Measurements from ENCODE around the gene AIMP2.

DNA sequence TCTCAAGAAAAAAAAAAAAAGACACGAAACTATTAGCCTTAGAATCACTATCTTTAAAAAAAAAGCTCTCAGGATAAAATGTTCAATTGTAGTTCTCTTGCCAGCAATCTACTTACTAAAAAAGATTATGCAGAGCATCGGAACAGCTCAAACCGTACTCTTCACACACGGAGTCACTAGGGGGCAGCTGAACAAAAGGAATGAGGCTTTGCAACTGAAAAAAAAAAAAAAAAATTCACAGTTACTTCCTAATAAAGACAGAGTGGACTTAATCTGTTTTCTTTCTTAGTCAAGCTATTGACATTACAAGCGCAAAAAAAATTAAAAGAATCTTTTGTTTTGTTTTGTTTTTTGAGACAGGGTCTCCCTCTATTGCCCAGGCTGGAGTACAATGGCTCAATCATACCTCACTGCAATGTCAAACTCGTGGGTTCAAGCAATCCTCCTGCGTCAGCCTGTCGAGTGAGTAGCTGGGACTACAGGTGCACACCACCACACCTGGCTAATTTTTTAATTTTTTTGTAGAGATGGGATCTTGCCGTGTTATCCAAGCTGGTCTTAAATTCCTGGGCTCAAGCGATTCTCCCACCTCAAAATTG lies 11.8 kb upstream of the AIMP2 start:
- TF ChIP-seq, protein P1, sequence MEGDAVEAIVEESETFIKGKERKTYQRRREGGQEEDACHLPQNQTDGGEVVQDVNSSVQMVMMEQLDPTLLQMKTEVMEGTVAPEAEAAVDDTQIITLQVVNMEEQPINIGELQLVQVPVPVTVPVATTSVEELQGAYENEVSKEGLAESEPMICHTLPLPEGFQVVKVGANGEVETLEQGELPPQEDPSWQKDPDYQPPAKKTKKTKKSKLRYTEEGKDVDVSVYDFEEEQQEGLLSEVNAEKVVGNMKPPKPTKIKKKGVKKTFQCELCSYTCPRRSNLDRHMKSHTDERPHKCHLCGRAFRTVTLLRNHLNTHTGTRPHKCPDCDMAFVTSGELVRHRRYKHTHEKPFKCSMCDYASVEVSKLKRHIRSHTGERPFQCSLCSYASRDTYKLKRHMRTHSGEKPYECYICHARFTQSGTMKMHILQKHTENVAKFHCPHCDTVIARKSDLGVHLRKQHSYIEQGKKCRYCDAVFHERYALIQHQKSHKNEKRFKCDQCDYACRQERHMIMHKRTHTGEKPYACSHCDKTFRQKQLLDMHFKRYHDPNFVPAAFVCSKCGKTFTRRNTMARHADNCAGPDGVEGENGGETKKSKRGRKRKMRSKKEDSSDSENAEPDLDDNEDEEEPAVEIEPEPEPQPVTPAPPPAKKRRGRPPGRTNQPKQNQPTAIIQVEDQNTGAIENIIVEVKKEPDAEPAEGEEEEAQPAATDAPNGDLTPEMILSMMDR (IDR thresholded peaks at IDR 0.05), result peak; percentile 20 to 73 (median 60)
- no peak for TF ChIP-seq POLR2A (IDR thresholded peaks at IDR 0.05)

Measured in Peyer's patch (tissue), 4 donors.